NOMO-1 treated with DMSO at 0.1 percent for 48 hours (cell line): ENCODE results near the gene ZNF605.
"Not testable (repeated sequence)": the region's sequence is repeated elsewhere in the genome, so short reads cannot be mapped to it uniquely, and the experiment has no call there.

Source experiments
- DNase-seq: peaks from one replicate; lab custom pipeline; 2025; ENCODE audit not compliant: unreplicated experiment; lab: John Stamatoyannopoulos, UW

ZNF605 gene

GRCh38 chr12:132949936-132950837 is 5.9 kb downstream of the ZNF605 start:
- DNase-seq = no peak

- no peak for DNase-seq
Observed at GRCh38 chr12:132948146-132949066, 7.7 kb downstream of the ZNF605 start.

- DNase-seq = no peak
Observed at GRCh38 chr12:132946246-132946820, 9.8 kb downstream of the ZNF605 start.

GRCh38 chr12:132945806-132946205 is 10.3 kb downstream of the ZNF605 start:
- no peak for DNase-seq

- no peak for DNase-seq
Observed at GRCh38 chr12:132942611-132943010, 13.5 kb downstream of the ZNF605 start.

GRCh38 chr12:132941336-132941954 is 14.7 kb downstream of the ZNF605 start:
- no peak for DNase-seq

- no peak for DNase-seq
Observed at GRCh38 chr12:132940071-132940719, 15.9 kb downstream of the ZNF605 start.

- DNase-seq = not testable (repeated sequence)
Observed at GRCh38 chr12:132938807-132939206, 17.3 kb downstream of the ZNF605 start.

- no peak for DNase-seq
Observed at GRCh38 chr12:132937476-132937875, 18.6 kb downstream of the ZNF605 start.

- DNase-seq = not testable (repeated sequence)
Observed at GRCh38 chr12:132936921-132937320, 19.2 kb downstream of the ZNF605 start.

GRCh38 chr12:132936163-132936562 is 19.9 kb downstream of the ZNF605 start:
- no peak for DNase-seq

GRCh38 chr12:132926415-132926833 is 29.7 kb downstream of the ZNF605 start:
- no peak for DNase-seq

- DNase-seq = no peak
Observed at GRCh38 chr12:132925597-132926414, 30.3 kb downstream of the ZNF605 start.

- DNase-seq = no peak
Observed at GRCh38 chr12:132924356-132924755, 31.8 kb downstream of the ZNF605 start.

GRCh38 chr12:132923356-132923909 is 32.7 kb downstream of the ZNF605 start:
- DNase-seq = no peak

- DNase-seq = no peak
Observed at GRCh38 chr12:132922676-132923075, 33.4 kb downstream of the ZNF605 start.

- DNase-seq = no peak
Observed at GRCh38 chr12:132921685-132922084, 34.4 kb downstream of the ZNF605 start.

- no peak for DNase-seq
Observed at GRCh38 chr12:132918680-132919079, 37.4 kb downstream of the ZNF605 start.

GRCh38 chr12:132909030-132909368 is 47.1 kb downstream of the ZNF605 start:
- no peak for DNase-seq
